HG03139 (cell line): ENCODE measurements around the gene NCKAP5.

Source experiments
- ATAC-seq: cut with Tn5 transposase; IDR thresholded peaks from one replicate; pipeline ENCODE4 v1.9.1; 2021; ENCODE audit not compliant: unreplicated experiment

NCKAP5 gene

GRCh38 chr2:133498662-133499585 lies 69.3 kb downstream of the NCKAP5 start:
- peak; percentile 53 for ATAC-seq

- ATAC-seq = no peak
Measured at GRCh38 chr2:133497951-133498565, 70.2 kb downstream of the NCKAP5 start.

- no peak for ATAC-seq
Measured at GRCh38 chr2:133497270-133497893, 70.9 kb downstream of the NCKAP5 start.

- no peak for ATAC-seq
Measured at GRCh38 chr2:133496501-133497269, 71.6 kb downstream of the NCKAP5 start.

GRCh38 chr2:133495226-133495625 lies 73.0 kb downstream of the NCKAP5 start:
- ATAC-seq = no peak

GRCh38 chr2:133492719-133493380 lies 75.4 kb downstream of the NCKAP5 start:
- no peak for ATAC-seq

- ATAC-seq = no peak
Measured at GRCh38 chr2:133490411-133490980, 77.8 kb downstream of the NCKAP5 start.

- ATAC-seq = no peak
Measured at GRCh38 chr2:133489641-133490410, 78.4 kb downstream of the NCKAP5 start.

- ATAC-seq = no peak
Measured at GRCh38 chr2:133489146-133489545, 79.1 kb downstream of the NCKAP5 start.

- ATAC-seq = no peak
Measured at GRCh38 chr2:133486771-133487191, 81.5 kb downstream of the NCKAP5 start.

- ATAC-seq = no peak
Measured at GRCh38 chr2:133485868-133486267, 82.4 kb downstream of the NCKAP5 start.

- no peak for ATAC-seq
Measured at GRCh38 chr2:133484784-133485183, 83.5 kb downstream of the NCKAP5 start.

GRCh38 chr2:133484106-133484505 lies 84.2 kb downstream of the NCKAP5 start:
- no peak for ATAC-seq

GRCh38 chr2:133483181-133483580 lies 85.1 kb downstream of the NCKAP5 start:
- no peak for ATAC-seq

GRCh38 chr2:133480707-133481429 lies 87.4 kb downstream of the NCKAP5 start:
- ATAC-seq = no peak

GRCh38 chr2:133477616-133477990 lies 90.7 kb downstream of the NCKAP5 start:
- no peak for ATAC-seq

GRCh38 chr2:133476931-133477615 lies 91.2 kb downstream of the NCKAP5 start:
- ATAC-seq = no peak

- no peak for ATAC-seq
Measured at GRCh38 chr2:133476286-133476685, 92.0 kb downstream of the NCKAP5 start.
